ENCODE data around the gene TMEM271.

TMEM271 gene

GRCh38 chr4:533318-534100, 42.6 kb downstream of the TMEM271 start:
- no peak for DNase-seq (ENCODE audit: low spot score)

GRCh38 chr4:532588-533317, 43.3 kb downstream of the TMEM271 start:
- no peak for DNase-seq (ENCODE audit: low spot score)

GRCh38 chr4:531721-532565, 44.2 kb downstream of the TMEM271 start:
- no peak for DNase-seq (ENCODE audit: low spot score)

GRCh38 chr4:531076-531475, 45.0 kb downstream of the TMEM271 start:
- no peak for DNase-seq (ENCODE audit: low spot score)

GRCh38 chr4:530017-530781, 45.9 kb downstream of the TMEM271 start:
- no peak for DNase-seq (ENCODE audit: low spot score)

DNA sequence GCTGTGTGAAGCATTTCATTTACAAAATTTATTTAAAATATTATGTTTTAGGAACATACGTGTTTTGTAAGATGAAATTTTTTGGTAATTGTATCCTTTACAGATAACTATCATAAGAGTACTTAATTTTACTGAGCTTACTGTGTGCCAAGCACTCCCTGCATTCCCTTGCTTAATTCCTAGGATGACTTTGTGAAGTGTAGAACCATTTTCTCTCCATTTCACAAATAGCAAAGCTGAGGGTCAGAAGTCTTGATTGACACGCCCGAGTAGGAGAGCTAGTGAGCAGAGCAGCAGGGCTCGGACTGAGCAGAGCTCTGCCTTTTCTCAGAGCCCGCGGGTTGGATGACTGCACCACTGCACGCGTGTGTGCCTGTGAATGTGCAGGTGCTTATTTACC, 46.5 kb downstream of the TMEM271 start:
- no peak for DNase-seq (ENCODE audit: low spot score)

GRCh38 chr4:528835-529234, 47.3 kb downstream of the TMEM271 start:
- DNase-seq (ENCODE audit: low spot score): no peak

GRCh38 chr4:528296-528695, 47.8 kb downstream of the TMEM271 start:
- no peak for DNase-seq (ENCODE audit: low spot score)

DNA sequence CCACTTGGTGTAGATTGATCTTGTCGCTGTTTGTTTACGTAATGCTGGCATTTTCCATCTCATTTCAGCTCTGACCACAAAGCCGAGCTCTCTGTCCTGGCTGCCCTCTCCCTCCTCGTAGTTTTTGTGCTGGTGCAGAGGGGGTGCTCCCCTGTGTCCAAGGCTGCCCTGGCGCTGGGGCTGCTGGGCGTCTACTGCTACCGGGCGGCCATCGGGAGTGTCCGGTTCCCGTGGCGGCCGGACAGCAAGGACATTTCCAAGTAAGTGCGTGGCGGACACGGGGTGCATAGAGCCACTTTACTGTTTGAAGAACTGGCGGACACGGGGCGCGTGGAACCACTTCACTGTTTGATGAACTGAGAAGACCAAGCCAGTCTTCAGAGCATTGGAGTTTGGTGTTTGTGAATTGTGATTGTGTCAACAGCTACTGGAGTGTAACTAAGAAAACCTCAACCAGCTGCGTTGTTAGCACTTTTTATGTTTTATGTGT, 49.1 kb downstream of the TMEM271 start:
- DNase-seq (ENCODE audit: low spot score): no peak

DNA sequence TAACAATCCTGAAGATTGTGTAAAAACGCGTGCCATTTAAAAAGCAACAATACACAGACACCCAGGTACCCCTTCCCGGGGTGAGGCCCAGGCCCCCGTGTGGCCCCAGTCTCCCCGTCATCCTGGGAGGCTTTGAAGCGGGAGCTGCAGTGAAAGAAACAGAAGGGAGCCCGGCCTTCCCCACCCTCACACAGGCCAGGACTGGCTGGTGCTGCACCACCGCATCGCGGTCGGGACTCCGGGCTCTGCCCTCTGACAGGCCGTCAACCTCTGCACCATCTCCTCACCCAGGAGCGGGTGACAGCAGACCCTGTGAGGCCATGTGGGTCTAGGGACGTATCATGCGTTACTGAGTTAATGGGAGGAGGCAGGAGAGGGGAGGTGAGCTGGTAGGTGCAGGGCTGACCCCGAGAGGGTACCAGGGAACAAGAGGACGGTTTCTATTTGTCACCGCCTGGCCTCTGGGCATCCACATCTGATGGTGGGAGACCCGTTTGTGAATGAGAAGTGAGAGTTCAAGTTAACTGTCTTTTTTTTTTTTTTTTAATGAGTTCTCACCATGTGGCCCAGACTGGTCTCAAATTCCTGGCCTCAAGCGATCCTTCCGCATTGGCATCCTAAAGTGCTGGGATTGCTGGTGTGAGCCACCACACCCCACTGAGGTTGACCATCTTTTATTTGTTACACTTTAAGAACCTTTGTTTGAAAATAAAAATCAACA, 49.7 kb downstream of the TMEM271 start:
- DNase-seq (ENCODE audit: low spot score): no peak

DNA sequence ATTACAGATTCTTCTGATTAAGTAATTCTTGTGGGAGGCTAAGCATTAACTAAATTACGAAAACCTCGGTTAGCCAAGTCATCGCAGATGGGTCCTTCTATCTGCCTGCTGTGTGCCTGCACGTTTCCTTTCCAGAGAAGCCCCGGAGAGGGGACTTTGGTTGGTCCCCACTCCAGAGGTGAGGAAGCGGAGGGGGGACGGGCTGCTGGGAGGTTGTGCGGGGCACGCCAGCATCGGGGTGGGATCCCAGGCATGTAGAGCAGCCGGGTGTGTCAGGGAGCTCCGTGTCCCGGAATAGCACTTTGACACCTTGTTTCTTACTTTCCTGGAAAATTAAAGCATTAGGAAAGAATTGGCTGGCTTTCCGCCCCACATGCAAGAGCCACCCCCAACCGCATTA, 50.4 kb downstream of the TMEM271 start:
- DNase-seq (ENCODE audit: low spot score): no peak

- no peak for DNase-seq (ENCODE audit: low spot score)
These were observed 51.9 kb downstream of the TMEM271 start for GRCh38 chr4:524196-524595.

Measured in CD4-positive, alpha-beta T cell treated with Interleukin-15 for 4 hours (primary cell).